ENCODE measurements around the gene ACBD3.

The ACBD3 gene

DNA sequence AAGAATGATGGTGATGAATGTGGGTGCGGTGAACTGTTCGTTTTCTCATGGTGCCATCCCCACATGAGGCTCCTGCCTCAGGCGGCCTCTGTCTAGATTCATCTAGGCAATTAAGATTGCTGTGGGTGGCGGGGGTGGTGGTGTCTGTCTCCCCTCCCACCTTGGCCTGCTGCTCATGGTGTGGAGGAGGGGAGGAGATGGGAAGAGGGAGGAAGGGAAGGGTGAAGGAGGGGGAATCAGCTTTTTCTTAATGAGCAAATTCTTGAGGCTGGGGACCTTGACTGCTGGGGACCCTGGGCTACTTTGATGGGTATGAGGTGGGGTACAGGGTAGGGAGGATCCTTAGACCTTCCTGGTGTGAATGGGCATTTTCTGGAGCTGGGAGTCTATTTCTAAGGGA lies 68.2 kb downstream of the ACBD3 start:
- H3K4me3 ChIP-seq (ENCODE audit: control insufficient read depth in 1 of 7, extremely low read depth in 1 of 7, insufficient read depth in 4 of 7, low read depth in 2 of 7, low read length in 6 of 7), result no peak overlapping the region
- POLR2A ChIA-PET, result no interaction called here
- H3K27ac ChIP-seq (ENCODE audit: insufficient read depth in 1 of 2, low read depth in 1 of 2, low read length in 2 of 2, poor library complexity in 1 of 2, severe bottlenecking in 2 of 2), result no peak overlapping the region
- DNase-seq, result no peak
- no peaks in the 10 kb centered on the region for H3K27me3 ChIP-seq (replicated peaks in 2 of 5; ENCODE audit: control insufficient read depth in 4 of 5, insufficient read depth in 5 of 5, low read length in 4 of 5)
- no peaks in the 10 kb centered on the region for H3K36me3 ChIP-seq (ENCODE audit: control insufficient read depth in 4 of 4, insufficient read depth in 4 of 4, low read length in 3 of 4)
- 100% methylated on average over 2 of the region's 4 CpGs for WGBS (ENCODE audit: insufficient coverage)
- H3K4me1 ChIP-seq (ENCODE audit: control extremely low read depth in 1 of 4, control insufficient read depth in 4 of 4, insufficient read depth in 4 of 4, low read length in 3 of 4), result peaks cover 0 to 25% (median 20%) of the 10 kb centered on the region in 4 experiments
- CTCF ChIA-PET, result interaction anchor here (1.0 to 12.6 kb wide), 5 partner anchors 8 to 49 kb away, joined by 3 to 132 read pairs (median 20); no protein-coding TSS in a partner anchor
- no peaks in the 10 kb centered on the region for H3K9me3 ChIP-seq (ENCODE audit: control extremely low read depth in 1 of 5, control insufficient read depth in 4 of 5, insufficient read depth in 2 of 5, low read depth in 1 of 5, low read length in 4 of 5)

DNA sequence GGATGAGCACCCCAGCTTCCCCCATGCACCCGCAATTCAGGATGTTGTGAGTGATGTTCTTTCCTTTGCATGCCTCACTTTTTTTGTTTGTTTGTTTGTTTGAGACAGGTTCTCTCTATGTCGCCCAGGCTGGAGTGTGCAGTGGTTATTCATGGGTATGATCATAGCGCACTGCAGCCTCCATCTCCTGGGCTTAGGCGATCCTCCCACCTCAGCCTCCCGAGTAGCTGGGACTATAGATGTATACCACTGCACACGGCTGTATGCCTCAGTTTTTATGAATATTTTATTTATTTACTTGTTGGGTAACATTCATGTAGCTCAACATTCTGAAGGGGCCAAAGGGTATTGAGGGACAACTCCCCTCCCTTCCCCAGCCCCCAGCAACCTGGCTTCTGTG lies 69.2 kb downstream of the ACBD3 start:
- Histone ChIP-seq H3K4me3 (ENCODE audit: control insufficient read depth in 1 of 7, extremely low read depth in 1 of 7, insufficient read depth in 4 of 7, low read depth in 2 of 7, low read length in 6 of 7) (no peak overlapping the region), H3K27ac (ENCODE audit: insufficient read depth in 1 of 2, low read depth in 1 of 2, low read length in 2 of 2, poor library complexity in 1 of 2, severe bottlenecking in 2 of 2) (no peak overlapping the region), H3K27me3 (replicated peaks in 2 of 5; ENCODE audit: control insufficient read depth in 4 of 5, insufficient read depth in 5 of 5, low read length in 4 of 5) (no peaks in the 10 kb centered on the region), H3K9me3 (ENCODE audit: control extremely low read depth in 1 of 5, control insufficient read depth in 4 of 5, insufficient read depth in 2 of 5, low read depth in 1 of 5, low read length in 4 of 5) (no peaks in the 10 kb centered on the region), H3K36me3 (ENCODE audit: control insufficient read depth in 4 of 4, insufficient read depth in 4 of 4, low read length in 3 of 4) (no peaks in the 10 kb centered on the region), H3K4me1 (ENCODE audit: control extremely low read depth in 1 of 4, control insufficient read depth in 4 of 4, insufficient read depth in 4 of 4, low read length in 3 of 4) (peaks cover 0 to 17% (median 12%) of the 10 kb centered on the region in 4 experiments)
- POLR2A ChIA-PET, result no interaction called here
- DNase-seq, result no peak
- CTCF ChIA-PET, result interaction anchor here (1.0 to 12.6 kb wide), 4 partner anchors 7 to 48 kb away, joined by 3 to 132 read pairs (median 20); no protein-coding TSS in a partner anchor
- WGBS (ENCODE audit: insufficient coverage), result 96% methylated on average over 3 of the region's 6 CpGs

DNA sequence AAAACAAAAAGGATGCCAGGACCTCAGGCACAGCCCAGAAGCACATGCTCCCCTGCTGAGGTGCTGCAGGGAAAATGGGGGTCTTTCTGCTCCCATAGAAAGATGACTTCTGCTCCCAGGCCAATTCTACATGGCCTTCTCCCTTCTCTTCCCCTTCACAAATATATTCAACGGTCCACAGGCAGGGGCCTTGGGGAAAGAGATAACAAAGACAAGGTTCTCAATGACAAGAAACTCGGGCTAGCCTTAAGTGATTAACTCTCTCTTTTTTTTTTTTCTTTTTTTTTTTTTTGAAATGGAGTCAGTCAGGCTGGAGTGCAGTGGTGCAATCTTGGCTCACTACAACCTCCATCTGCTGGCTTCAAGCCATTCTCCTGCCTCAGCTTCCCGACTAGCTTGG lies 69.9 kb downstream of the ACBD3 start:
- no peak for DNase-seq
- Histone ChIP-seq H3K27ac (ENCODE audit: insufficient read depth in 1 of 2, low read depth in 1 of 2, low read length in 2 of 2, poor library complexity in 1 of 2, severe bottlenecking in 2 of 2) (no peak overlapping the region), H3K9me3 (ENCODE audit: control extremely low read depth in 1 of 5, control insufficient read depth in 4 of 5, insufficient read depth in 2 of 5, low read depth in 1 of 5, low read length in 4 of 5) (no peaks in the 10 kb centered on the region), H3K27me3 (replicated peaks in 2 of 5; ENCODE audit: control insufficient read depth in 4 of 5, insufficient read depth in 5 of 5, low read length in 4 of 5) (no peaks in the 10 kb centered on the region), H3K4me3 (ENCODE audit: control insufficient read depth in 1 of 7, extremely low read depth in 1 of 7, insufficient read depth in 4 of 7, low read depth in 2 of 7, low read length in 6 of 7) (no peak overlapping the region), H3K36me3 (ENCODE audit: control insufficient read depth in 4 of 4, insufficient read depth in 4 of 4, low read length in 3 of 4) (no peaks in the 10 kb centered on the region), H3K4me1 (ENCODE audit: control extremely low read depth in 1 of 4, control insufficient read depth in 4 of 4, insufficient read depth in 4 of 4, low read length in 3 of 4) (peaks cover 0 to 18% (median 13%) of the 10 kb centered on the region in 4 experiments)
- CTCF ChIA-PET, result interaction anchor here (1.8 to 12.6 kb wide), 2 partner anchors 9 to 47 kb away, joined by 4 to 132 read pairs; no protein-coding TSS in a partner anchor
- WGBS (ENCODE audit: insufficient coverage), result 86% methylated on average over 1 of the region's 3 CpGs
- POLR2A ChIA-PET, result no interaction called here

DNA sequence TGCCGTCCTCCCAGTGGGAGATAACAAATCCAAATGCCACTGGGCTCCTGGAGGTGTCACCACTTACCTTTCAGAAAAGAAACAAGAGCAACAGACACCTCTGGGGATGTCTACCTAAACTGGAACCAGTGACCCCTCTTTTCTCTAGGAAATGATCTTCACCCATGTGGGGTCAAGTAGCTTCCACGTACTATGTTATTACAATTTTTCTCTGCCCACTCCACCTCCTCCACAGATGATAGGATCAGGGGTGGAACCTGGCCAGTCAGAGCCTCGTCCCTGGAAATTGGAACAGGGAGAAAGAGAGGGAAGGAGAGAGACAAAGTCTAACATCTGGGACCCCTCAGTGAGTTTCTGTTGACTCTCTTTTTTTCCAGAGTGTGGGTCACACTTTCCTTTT lies 73.9 kb downstream of the ACBD3 start:
- 100% methylated on average over 3 of the region's 3 CpGs for WGBS (ENCODE audit: insufficient coverage)
- no peak for DNase-seq
- H3K4me1 ChIP-seq (ENCODE audit: control extremely low read depth in 1 of 4, control insufficient read depth in 4 of 4, insufficient read depth in 4 of 4, low read length in 3 of 4), result peaks cover 2 to 24% (median 20%) of the 10 kb centered on the region in 4 experiments
- H3K9me3 ChIP-seq (ENCODE audit: control extremely low read depth in 1 of 5, control insufficient read depth in 4 of 5, insufficient read depth in 2 of 5, low read depth in 1 of 5, low read length in 4 of 5), result no peaks in the 10 kb centered on the region
- POLR2A ChIA-PET, result no interaction called here
- CTCF ChIA-PET, result interaction anchor here (1.1 to 5.9 kb wide), 4 partner anchors 7 to 39 kb away, joined by 4 to 43 read pairs (median 20); no protein-coding TSS in a partner anchor
- H3K27ac ChIP-seq (ENCODE audit: insufficient read depth in 1 of 2, low read depth in 1 of 2, low read length in 2 of 2, poor library complexity in 1 of 2, severe bottlenecking in 2 of 2), result no peak overlapping the region
- no peaks in the 10 kb centered on the region for H3K27me3 ChIP-seq (replicated peaks in 2 of 5; ENCODE audit: control insufficient read depth in 4 of 5, insufficient read depth in 5 of 5, low read length in 4 of 5)
- H3K4me3 ChIP-seq (ENCODE audit: control insufficient read depth in 1 of 7, extremely low read depth in 1 of 7, insufficient read depth in 4 of 7, low read depth in 2 of 7, low read length in 6 of 7), result no peak overlapping the region
- no peaks in the 10 kb centered on the region for H3K36me3 ChIP-seq (ENCODE audit: control insufficient read depth in 4 of 4, insufficient read depth in 4 of 4, low read length in 3 of 4)

DNA sequence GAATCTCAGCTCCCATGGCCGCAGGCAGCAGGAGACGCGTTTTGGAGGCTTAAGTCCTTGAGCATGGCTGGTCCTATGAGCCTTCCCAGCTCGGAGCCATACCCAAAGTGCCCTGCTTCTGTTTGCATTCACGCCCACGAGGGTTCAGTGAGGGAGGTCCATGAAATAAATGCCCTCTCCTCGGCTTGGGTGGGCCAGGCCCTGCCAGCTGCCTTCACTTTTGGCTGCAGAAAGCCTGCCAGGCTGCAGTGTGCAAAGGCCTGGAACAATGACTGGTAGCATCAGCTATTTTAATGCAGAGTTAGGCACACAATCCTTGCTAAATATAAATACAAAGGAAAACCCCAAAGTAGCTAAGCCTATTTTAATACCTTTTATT lies 74.7 kb downstream of the ACBD3 start:
- H3K4me1 ChIP-seq (ENCODE audit: control extremely low read depth in 1 of 4, control insufficient read depth in 4 of 4, insufficient read depth in 4 of 4, low read length in 3 of 4), result peaks cover 2 to 24% (median 20%) of the 10 kb centered on the region in 4 experiments
- no peaks in the 10 kb centered on the region for H3K9me3 ChIP-seq (ENCODE audit: control extremely low read depth in 1 of 5, control insufficient read depth in 4 of 5, insufficient read depth in 2 of 5, low read depth in 1 of 5, low read length in 4 of 5)
- H3K27ac ChIP-seq (ENCODE audit: insufficient read depth in 1 of 2, low read depth in 1 of 2, low read length in 2 of 2, poor library complexity in 1 of 2, severe bottlenecking in 2 of 2), result no peak overlapping the region
- no peaks in the 10 kb centered on the region for H3K36me3 ChIP-seq (ENCODE audit: control insufficient read depth in 4 of 4, insufficient read depth in 4 of 4, low read length in 3 of 4)
- POLR2A ChIA-PET, result no interaction called here
- H3K27me3 ChIP-seq (replicated peaks in 2 of 5; ENCODE audit: control insufficient read depth in 4 of 5, insufficient read depth in 5 of 5, low read length in 4 of 5), result no peaks in the 10 kb centered on the region
- no peak overlapping the region for H3K4me3 ChIP-seq (ENCODE audit: control insufficient read depth in 1 of 7, extremely low read depth in 1 of 7, insufficient read depth in 4 of 7, low read depth in 2 of 7, low read length in 6 of 7)
- WGBS (ENCODE audit: insufficient coverage), result 98% methylated on average over 7 of the region's 7 CpGs
- DNase-seq, result no peak
- CTCF ChIA-PET, result interaction anchor here (1.0 to 5.9 kb wide), 8 partner anchors 7 to 229 kb away, joined by 3 to 43 read pairs (median 4); partner anchors contain the start of gene TMEM63A

DNA sequence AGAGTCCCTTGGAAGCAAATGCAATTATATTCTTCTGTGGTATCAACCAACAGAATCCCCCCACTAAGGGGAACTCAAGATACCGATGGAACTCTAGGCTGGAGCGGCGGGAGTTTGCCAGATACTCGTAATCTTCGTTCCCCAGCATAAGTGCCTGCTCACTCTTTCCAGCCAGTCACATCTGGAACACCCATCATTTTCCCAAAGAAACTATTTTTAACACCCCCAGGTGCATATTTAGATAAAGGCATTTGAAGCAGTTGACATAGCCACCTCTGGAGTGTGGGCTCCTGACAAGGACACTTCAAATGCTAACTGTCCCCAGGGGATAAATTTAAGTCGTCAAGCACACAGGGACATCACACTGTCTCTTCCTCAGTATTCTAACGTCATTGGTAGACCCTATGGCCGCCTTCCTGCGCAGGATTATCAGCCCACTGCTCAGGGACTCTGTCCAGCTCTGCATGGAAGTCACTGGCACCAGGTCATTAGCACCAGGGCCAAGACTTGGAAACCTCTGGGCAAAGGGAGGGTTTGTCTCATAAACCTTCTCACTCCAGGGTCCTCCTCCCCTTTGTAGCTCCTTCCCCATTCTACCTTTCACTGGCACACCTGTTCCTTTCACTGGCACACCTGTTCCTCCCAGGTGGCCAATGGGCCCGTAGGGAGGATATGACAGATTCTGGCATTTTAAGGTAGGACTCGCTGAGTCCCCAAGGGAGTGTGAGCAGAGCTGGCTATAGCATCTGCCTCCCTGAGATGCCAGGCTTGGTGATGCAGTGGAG lies 75.3 kb downstream of the ACBD3 start:
- WGBS (ENCODE audit: insufficient coverage), result 71% methylated on average over 5 of the region's 11 CpGs
- DNase-seq, result no peak
- Histone ChIP-seq H3K27me3 (replicated peaks in 2 of 5; ENCODE audit: control insufficient read depth in 4 of 5, insufficient read depth in 5 of 5, low read length in 4 of 5) (no peaks in the 10 kb centered on the region), H3K27ac (ENCODE audit: insufficient read depth in 1 of 2, low read depth in 1 of 2, low read length in 2 of 2, poor library complexity in 1 of 2, severe bottlenecking in 2 of 2) (peak overlapping the region; percentile 54 to 81), H3K4me3 (ENCODE audit: control insufficient read depth in 1 of 7, extremely low read depth in 1 of 7, insufficient read depth in 4 of 7, low read depth in 2 of 7, low read length in 6 of 7) (peak overlapping the region; percentile 62 to 87 (median 69)), H3K9me3 (ENCODE audit: control extremely low read depth in 1 of 5, control insufficient read depth in 4 of 5, insufficient read depth in 2 of 5, low read depth in 1 of 5, low read length in 4 of 5) (no peaks in the 10 kb centered on the region), H3K4me1 (ENCODE audit: control extremely low read depth in 1 of 4, control insufficient read depth in 4 of 4, insufficient read depth in 4 of 4, low read length in 3 of 4) (peaks cover 2 to 24% (median 20%) of the 10 kb centered on the region in 4 experiments), H3K36me3 (ENCODE audit: control insufficient read depth in 4 of 4, insufficient read depth in 4 of 4, low read length in 3 of 4) (no peaks in the 10 kb centered on the region)
- CTCF ChIA-PET, result interaction anchor here (1.0 to 5.9 kb wide), 12 partner anchors 8 to 229 kb away, joined by 3 to 43 read pairs (median 4); partner anchors contain the start of gene TMEM63A
- POLR2A ChIA-PET, result interaction anchor here (0.7 to 1.8 kb wide), 5 partner anchors 10 to 112 kb away, joined by 3 to 8 read pairs (median 6); partner anchors contain the start of gene SDE2

Data from common myeloid progenitor, CD34-positive (primary cell).